ENCODE measurements around the gene PHAX. TPM values are rescaled to one million over a fixed set of nuclear protein-coding genes. Genes with fewer than 3 reads are reported as not detected.
"Not testable (repeated sequence)": the region's sequence is repeated elsewhere in the genome, so short reads cannot be mapped to it uniquely, and the experiment has no call there.

The PHAX gene
- total RNA-seq, 1 donor from 2014 or later = 50.2 TPM

DNA sequence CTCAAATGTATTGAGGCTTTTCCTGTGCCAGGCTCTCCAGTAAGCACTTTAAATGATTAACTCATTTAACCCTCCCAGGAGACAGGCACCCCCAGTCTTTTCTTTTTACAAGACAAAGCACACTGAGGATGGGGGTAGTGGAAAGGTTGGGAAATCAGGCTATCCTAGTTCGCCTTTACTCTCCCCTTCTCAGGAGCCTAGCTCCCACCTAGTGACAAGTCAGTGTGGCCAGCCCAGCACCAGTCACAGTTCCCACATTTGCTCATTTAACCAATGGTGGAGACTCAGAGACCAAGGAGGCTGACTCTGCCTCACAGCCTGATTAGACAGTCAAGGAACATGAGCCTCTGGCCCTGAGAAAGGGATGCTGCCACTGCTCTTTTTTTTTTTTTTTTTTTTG lies 9.2 kb upstream of the PHAX start:
- DNase-seq = no peak
- H3K27ac Mint-ChIP-seq = no peak overlapping the region
- H3K4me1 Mint-ChIP-seq = peaks cover 12% of the 10 kb centered on the region
- H3K9me3 Mint-ChIP-seq = no peaks in the 10 kb centered on the region
- peaks cover 30% of the 10 kb centered on the region for H3K27me3 Mint-ChIP-seq
- intact Hi-C loops (cut with micrococcal nuclease) = no loop called here
- H3K36me3 Mint-ChIP-seq (ENCODE audit: low read depth) = no peaks in the 10 kb centered on the region
- no peak overlapping the region for H3K4me3 Mint-ChIP-seq

DNA sequence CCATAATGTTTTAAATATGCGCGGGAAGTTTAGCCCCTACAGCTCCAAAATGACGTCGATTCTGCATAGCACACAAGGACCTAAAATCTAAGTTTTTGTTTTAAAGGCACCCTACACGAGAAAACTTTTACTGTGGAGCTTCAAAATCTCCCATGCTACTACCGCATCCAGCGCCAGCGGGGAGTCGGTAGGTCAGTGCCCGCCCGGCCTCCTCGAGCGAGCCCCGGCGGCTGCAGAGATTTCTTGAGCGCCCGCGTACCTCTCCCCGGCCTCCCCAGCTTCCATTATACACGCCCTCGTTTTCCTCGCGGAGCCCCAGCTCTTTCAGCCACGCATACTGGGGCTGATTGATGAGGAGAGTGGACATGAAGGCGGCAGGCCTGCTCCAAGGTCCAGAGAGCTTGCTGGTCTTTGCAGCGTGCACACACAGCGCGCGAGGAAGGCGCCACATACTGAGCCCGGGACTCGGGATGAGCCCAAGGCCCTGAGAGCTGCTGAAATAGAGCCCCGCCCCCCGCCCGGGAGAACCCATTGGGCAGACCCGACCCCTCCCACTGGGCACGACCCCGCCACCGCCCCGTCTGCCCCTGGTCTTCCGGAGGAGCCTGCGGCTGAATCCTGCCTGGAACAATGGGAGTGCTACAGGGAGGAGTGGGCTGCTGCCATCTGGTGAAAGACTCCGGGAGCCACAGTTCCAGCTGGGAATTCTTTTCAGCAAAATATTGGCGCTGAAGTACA lies 5.8 kb upstream of the PHAX start, which contains the start of gene ALDH7A1:
Gene ALDH7A1, minus strand, starts transcription at position 472 of the 738 bp plus-strand sequence. Its CDS starts 21 bp downstream, at position 451.
- intact Hi-C loops (cut with micrococcal nuclease) = no loop called here
- peak within 1 kb of the TSS; percentile 80 for H3K4me3 Mint-ChIP-seq

GRCh38 chr5:126595486-126596083 lies 5.2 kb upstream of the PHAX start:
- Mint-ChIP-seq H3K4me3 (peak overlapping the region; percentile 80), H3K27ac (no peak overlapping the region), H3K4me1 (peaks cover 15% of the 10 kb centered on the region), H3K27me3 (peaks cover 35% of the 10 kb centered on the region), H3K36me3 (ENCODE audit: low read depth) (no peaks in the 10 kb centered on the region), H3K9me3 (no peaks in the 10 kb centered on the region)
- intact Hi-C loops (cut with micrococcal nuclease) = no loop called here
- DNase-seq = no peak

More for the DNA sequence above, 5.8 kb upstream of the PHAX start, which contains the start of gene ALDH7A1:
- H3K9me3 Mint-ChIP-seq = no peaks in the 10 kb centered on the region
- no peaks in the 10 kb centered on the region for H3K36me3 Mint-ChIP-seq (ENCODE audit: low read depth)
- DNase-seq = peak; percentile 63
- H3K27me3 Mint-ChIP-seq = peaks cover 35% of the 10 kb centered on the region
- H3K27ac Mint-ChIP-seq = no peak within 1 kb of the TSS
- peaks cover 12% of the 10 kb centered on the region for H3K4me1 Mint-ChIP-seq

DNA sequence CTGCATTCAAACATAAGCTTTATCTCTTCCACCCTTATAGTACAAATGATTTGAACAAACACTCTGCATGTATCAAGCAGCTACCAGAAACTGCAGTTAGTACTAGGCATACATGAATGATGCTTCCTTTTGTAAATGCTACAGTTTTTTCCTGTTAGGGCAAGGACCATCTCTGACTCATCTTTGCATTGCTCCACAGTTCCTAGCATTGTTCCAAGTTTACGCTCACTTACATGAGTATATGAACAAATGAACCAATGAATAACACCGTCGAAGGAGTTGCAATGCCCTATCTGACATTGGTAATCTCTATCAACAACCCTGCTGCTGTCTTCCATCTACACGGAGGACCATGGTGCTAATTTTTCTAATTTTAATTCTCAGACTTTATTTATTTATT lies 3.6 kb upstream of the PHAX start:
- no peak for DNase-seq
- no peak overlapping the region for H3K27ac Mint-ChIP-seq
- peaks cover 5% of the 10 kb centered on the region for H3K36me3 Mint-ChIP-seq (ENCODE audit: low read depth)
- peaks cover 35% of the 10 kb centered on the region for H3K27me3 Mint-ChIP-seq
- H3K4me3 Mint-ChIP-seq = no peak overlapping the region
- H3K4me1 Mint-ChIP-seq = peaks cover 18% of the 10 kb centered on the region
- H3K9me3 Mint-ChIP-seq = no peaks in the 10 kb centered on the region
- intact Hi-C loops (cut with micrococcal nuclease) = no loop called here

- Mint-ChIP-seq H3K36me3 (ENCODE audit: low read depth) (peaks cover 16% of the 10 kb centered on the region), H3K27me3 (peaks cover 20% of the 10 kb centered on the region), H3K4me1 (peaks cover 24% of the 10 kb centered on the region), H3K4me3 (no peak overlapping the region), H3K27ac (no peak overlapping the region), H3K9me3 (no peaks in the 10 kb centered on the region)
- no peak for DNase-seq
- intact Hi-C loops (cut with micrococcal nuclease) = no loop called here
Observed at GRCh38 chr5:126599499-126599898, 1.2 kb upstream of the PHAX start.

- intact Hi-C loops (cut with micrococcal nuclease) = loop anchor here (2.0 to 5.0 kb wide), 5 partner anchors 245 to 1482 kb away; partner anchors contain the start of genes MARCHF3, PRRC1 and SLC12A2
- Mint-ChIP-seq H3K27me3 (peaks cover 15% of the 10 kb centered on the region), H3K4me3 (peak overlapping the region; percentile 96), H3K36me3 (ENCODE audit: low read depth) (peaks cover 18% of the 10 kb centered on the region), H3K27ac (peak overlapping the region; percentile 74), H3K4me1 (peaks cover 21% of the 10 kb centered on the region)
- not testable (repeated sequence) for H3K9me3 Mint-ChIP-seq, DNase-seq
Observed at GRCh38 chr5:126599971-126600630, 646 bp upstream of the PHAX start.

DNA sequence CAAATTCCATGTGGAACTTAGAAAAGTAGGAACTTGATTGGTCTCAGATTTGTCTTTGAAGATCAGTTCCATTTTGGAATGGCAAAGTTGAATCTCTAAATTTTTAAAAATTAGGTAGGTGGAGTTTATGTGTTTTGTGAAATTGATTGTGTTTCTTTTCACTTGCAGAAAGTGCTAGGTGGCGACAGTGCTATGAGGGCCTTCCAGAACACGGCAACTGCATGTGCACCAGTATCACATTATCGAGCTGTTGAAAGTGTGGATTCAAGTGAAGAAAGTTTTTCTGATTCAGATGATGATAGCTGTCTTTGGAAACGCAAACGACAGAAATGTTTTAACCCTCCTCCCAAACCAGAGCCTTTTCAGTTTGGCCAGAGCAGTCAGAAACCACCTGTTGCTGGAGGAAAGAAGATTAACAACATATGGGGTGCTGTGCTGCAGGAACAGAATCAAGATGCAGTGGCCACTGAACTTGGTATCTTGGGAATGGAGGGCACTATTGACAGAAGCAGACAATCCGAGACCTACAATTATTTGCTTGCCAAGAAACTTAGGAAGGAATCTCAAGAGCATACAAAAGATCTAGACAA lies 2.8 kb downstream of the PHAX start:
- Mint-ChIP-seq H3K4me3 (peak overlapping the region; percentile 39), H3K27ac (no peak overlapping the region), H3K9me3 (no peaks in the 10 kb centered on the region), H3K27me3 (no peaks in the 10 kb centered on the region), H3K36me3 (ENCODE audit: low read depth) (peaks cover 37% of the 10 kb centered on the region), H3K4me1 (peaks cover 28% of the 10 kb centered on the region)
- intact Hi-C loops (cut with micrococcal nuclease) = loop anchor here (5.0 kb wide), 2 partner anchors 914 to 1479 kb away; partner anchors contain the start of genes PRRC1 and SLC12A2
- no peak for DNase-seq

DNA sequence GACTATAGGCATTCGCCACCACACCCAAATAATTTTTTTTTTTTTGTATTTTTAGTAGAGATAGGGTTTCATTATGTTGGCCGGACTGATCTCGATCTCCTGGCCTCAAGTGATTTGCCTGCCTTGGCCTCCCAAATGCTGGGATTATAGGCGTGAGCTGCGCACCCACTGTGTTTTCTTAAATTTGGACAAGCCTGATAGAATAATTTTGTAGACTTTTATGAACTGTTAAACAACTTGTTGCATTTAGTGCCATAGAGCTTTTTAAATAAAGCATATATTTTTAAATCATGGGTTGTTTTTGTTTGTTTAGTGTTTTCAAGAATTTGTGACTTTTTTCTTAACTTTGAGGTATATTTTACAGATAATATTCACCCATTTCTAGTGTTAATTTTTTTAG lies 4.8 kb downstream of the PHAX start:
- no peaks in the 10 kb centered on the region for H3K9me3 Mint-ChIP-seq
- intact Hi-C loops (cut with micrococcal nuclease) = no loop called here
- no peak overlapping the region for H3K27ac Mint-ChIP-seq
- H3K4me3 Mint-ChIP-seq = peak overlapping the region; percentile 41
- peaks cover 29% of the 10 kb centered on the region for H3K4me1 Mint-ChIP-seq
- no peak for DNase-seq
- H3K36me3 Mint-ChIP-seq (ENCODE audit: low read depth) = peaks cover 47% of the 10 kb centered on the region
- no peaks in the 10 kb centered on the region for H3K27me3 Mint-ChIP-seq

DNA sequence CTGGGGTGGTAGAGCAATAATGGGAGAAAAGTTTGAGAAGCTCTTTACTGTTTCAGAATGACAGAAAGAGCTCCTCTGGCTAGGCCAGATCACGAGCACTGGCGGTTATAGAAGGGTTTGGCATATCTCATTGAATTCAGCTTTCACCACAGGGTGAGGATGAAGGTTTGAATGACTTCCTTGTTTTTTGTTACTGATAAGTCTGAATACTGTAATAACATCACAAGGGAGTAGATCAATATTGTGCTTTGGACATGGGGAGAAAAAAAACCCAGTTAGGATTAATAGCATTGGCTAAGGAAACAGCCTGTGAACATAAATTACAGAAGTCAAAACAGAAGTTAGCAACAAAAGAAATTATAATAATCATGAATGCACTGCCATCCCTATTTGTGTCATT lies 9.4 kb downstream of the PHAX start:
- peak overlapping the region; percentile 5 for H3K27ac Mint-ChIP-seq
- DNase-seq = no peak
- intact Hi-C loops (cut with micrococcal nuclease) = no loop called here
- H3K9me3 Mint-ChIP-seq = no peaks in the 10 kb centered on the region
- no peaks in the 10 kb centered on the region for H3K27me3 Mint-ChIP-seq
- H3K4me3 Mint-ChIP-seq = no peak overlapping the region
- H3K36me3 Mint-ChIP-seq (ENCODE audit: low read depth) = peaks cover 45% of the 10 kb centered on the region
- peaks cover 23% of the 10 kb centered on the region for H3K4me1 Mint-ChIP-seq

- Mint-ChIP-seq H3K36me3 (ENCODE audit: low read depth) (peaks cover 47% of the 10 kb centered on the region), H3K9me3 (no peaks in the 10 kb centered on the region), H3K27me3 (no peaks in the 10 kb centered on the region), H3K4me1 (peaks cover 20% of the 10 kb centered on the region), H3K27ac (no peak overlapping the region), H3K4me3 (no peak overlapping the region)
- DNase-seq = no peak
- intact Hi-C loops (cut with micrococcal nuclease) = no loop called here
Observed at GRCh38 chr5:126610616-126611015, 9.9 kb downstream of the PHAX start.

DNA sequence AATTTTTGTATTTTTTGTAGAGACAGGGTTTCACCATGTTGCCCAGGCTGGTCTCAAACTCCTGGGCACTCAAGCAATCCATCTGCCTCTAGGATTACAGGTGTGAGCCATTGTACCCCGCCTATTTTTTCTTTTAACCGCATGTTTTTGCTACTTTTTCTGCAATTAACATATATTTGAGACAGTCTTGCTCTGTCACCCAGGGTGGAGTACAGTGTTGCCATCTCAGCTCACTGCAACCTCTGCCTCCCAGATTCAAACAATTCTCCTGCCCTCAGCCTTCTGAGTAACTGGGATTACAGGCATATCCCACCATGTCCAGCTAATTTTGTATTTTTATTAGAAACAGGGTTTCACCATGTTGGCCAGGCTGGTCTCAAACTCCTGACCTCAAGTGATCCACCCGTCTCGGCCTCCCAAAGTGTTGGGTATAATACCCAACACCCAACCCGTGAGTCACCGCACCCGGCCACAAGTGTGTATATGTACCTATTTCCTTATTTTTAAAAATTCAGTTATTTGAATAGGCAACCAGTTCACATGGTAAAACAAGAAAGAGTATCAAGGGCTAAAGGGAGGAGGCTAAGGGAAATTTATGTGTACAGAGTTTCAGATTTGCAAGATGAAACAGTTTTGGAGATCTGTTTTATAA lies 13.3 kb downstream of the PHAX start:
- Mint-ChIP-seq H3K36me3 (ENCODE audit: low read depth) (peaks cover 43% of the 10 kb centered on the region), H3K9me3 (no peaks in the 10 kb centered on the region), H3K27ac (peak overlapping the region; percentile 29), H3K4me3 (no peak overlapping the region), H3K27me3 (no peaks in the 10 kb centered on the region), H3K4me1 (peaks cover 14% of the 10 kb centered on the region)
- DNase-seq = no peak
- intact Hi-C loops (cut with micrococcal nuclease) = no loop called here

- peaks cover 10% of the 10 kb centered on the region for H3K4me1 Mint-ChIP-seq
- no peak for DNase-seq
- no peak overlapping the region for H3K27ac Mint-ChIP-seq
- H3K36me3 Mint-ChIP-seq (ENCODE audit: low read depth) = peaks cover 45% of the 10 kb centered on the region
- H3K27me3 Mint-ChIP-seq = no peaks in the 10 kb centered on the region
- no peak overlapping the region for H3K4me3 Mint-ChIP-seq
- intact Hi-C loops (cut with micrococcal nuclease) = no loop called here
- H3K9me3 Mint-ChIP-seq = no peaks in the 10 kb centered on the region
Observed at GRCh38 chr5:126615286-126615685, 14.5 kb downstream of the PHAX start.

DNA sequence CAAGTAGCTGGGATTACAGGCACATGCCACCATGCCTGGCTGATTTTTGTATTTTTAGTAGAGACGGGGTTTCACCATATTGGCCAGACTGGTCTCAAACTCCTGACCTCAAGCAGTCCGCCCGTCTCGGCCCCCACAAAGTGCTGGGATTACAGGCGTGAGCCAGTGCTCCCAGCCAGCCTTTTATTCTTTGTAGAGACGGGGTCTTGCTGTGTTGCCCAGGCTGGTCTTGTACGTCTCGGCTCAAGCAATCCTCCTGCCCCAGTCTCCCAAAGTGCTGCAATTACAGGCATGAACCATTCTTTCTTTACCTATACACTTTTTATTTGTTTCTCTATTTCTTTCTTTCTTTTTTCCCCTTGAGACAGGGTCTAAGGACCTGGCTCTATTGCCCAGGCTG lies 16.9 kb downstream of the PHAX start:
- peaks cover 36% of the 10 kb centered on the region for H3K36me3 Mint-ChIP-seq (ENCODE audit: low read depth)
- H3K9me3 Mint-ChIP-seq; DNase-seq; intact Hi-C loops (cut with micrococcal nuclease); H3K4me3 Mint-ChIP-seq; H3K27me3 Mint-ChIP-seq; H3K27ac Mint-ChIP-seq; H3K4me1 Mint-ChIP-seq: not testable (repeated sequence)

Measured in activated CD4-positive, alpha-beta T cell treated with anti-CD3 and anti-CD28 coated beads, Interleukin-2, amount 10 ng/mL, durations not matched to agents 24 days and 14 days (primary cell).